Brain microvascular endothelial cell (primary cell): ENCODE measurements around the gene CNTNAP2.

Experiments
- DNase-seq: peaks from one replicate; pipeline ENCODE4 v3.0.0-alpha.2; 2020
- H3K27ac ChIP-seq: fragments of 250-450 bp; sonication (Bioruptor Pico); 2 replicates; pipeline ENCODE4 v1.5.1; 2020; ENCODE audit warnings: mild to moderate bottlenecking, moderate library complexity
- H3K27me3 ChIP-seq: fragments of 250-450 bp; sonication (Bioruptor Pico); replicated peaks from 2 replicates; pipeline ENCODE4 v1.5.1; 2020; ENCODE audit warnings: mild to moderate bottlenecking
- H3K36me3 ChIP-seq: fragments of 250-450 bp; sonication (Bioruptor Pico); replicated peaks from 2 replicates; pipeline ENCODE4 v1.5.1; 2020; ENCODE audit warnings: mild to moderate bottlenecking
- H3K4me3 ChIP-seq: 2 replicates; pipeline ENCODE4 v1.5.1; 2011; ENCODE audit warnings: low read depth, mild to moderate bottlenecking, control low read depth, low read length, moderate library complexity
- in situ Hi-C: cut with HindIII; loops from 2 replicates; pipeline ENCODE4 v1.10.0; 2017; ENCODE audit warnings: low sequenced_read_pairs, low pct_ligation_motif_present
- TF ChIP-seq, protein P1 (sequence below): IDR thresholded peaks from 2 replicates; pipeline ENCODE4 v1.5.1; 2011; ENCODE audit warnings: low read depth, mild to moderate bottlenecking, moderate library complexity, low read length, control low read depth, inconsistent platforms; ENCODE audit errors: missing control alignments

CNTNAP2 gene

DNA sequence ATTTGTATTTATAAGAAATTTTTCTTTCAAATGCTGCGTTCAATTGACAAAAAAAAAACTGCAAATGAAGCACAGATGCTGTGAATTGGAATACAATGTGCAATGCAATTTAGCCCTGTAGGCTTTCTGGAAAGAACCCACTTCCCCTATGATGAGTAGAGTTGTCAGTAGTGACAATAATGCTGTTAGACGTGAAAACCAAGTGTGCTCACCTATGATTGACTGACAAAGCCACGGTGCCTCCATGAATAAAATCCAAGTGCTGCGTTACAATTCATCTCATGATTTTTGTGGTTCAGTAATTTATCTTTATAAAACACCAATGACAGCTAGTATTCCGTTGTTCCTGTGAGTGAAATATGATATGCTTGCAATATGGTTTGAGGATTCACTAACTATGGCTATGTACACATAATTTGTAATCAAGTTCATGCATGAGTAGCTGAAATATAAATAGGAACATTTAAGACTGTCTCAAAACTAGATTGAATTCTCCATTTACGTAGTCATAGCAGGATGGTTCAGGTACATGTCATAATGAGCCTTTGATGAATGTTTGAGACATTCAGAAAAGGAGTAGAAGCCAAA, 1160.3 kb downstream of the CNTNAP2 start:
- in situ Hi-C loops: no loop called here
- Histone ChIP-seq H3K27ac (no peak overlapping the region), H3K4me3 (no peak overlapping the region), H3K36me3 (no peaks in the 10 kb centered on the region), H3K27me3 (no peaks in the 10 kb centered on the region)
- no peak for DNase-seq
- TF ChIP-seq, protein P1, sequence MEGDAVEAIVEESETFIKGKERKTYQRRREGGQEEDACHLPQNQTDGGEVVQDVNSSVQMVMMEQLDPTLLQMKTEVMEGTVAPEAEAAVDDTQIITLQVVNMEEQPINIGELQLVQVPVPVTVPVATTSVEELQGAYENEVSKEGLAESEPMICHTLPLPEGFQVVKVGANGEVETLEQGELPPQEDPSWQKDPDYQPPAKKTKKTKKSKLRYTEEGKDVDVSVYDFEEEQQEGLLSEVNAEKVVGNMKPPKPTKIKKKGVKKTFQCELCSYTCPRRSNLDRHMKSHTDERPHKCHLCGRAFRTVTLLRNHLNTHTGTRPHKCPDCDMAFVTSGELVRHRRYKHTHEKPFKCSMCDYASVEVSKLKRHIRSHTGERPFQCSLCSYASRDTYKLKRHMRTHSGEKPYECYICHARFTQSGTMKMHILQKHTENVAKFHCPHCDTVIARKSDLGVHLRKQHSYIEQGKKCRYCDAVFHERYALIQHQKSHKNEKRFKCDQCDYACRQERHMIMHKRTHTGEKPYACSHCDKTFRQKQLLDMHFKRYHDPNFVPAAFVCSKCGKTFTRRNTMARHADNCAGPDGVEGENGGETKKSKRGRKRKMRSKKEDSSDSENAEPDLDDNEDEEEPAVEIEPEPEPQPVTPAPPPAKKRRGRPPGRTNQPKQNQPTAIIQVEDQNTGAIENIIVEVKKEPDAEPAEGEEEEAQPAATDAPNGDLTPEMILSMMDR: no peak

DNA sequence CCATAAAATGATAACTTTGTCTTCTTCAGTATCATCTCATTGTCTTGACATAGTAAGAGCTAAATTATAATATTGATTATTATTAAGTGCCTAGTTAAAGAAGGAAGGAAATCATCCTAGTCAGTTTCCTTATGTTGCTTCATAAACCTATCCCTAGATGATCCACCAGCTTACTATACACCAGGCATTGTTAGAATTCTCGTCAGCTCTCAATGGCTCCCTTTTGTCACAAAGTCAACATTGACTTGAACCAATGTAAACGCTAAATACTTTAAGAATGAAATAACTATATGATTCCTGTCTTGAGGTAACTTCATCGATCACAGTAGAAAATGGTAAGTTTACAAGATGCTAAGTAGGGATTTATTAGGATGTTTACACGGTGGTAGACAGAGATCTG, 1162.9 kb downstream of the CNTNAP2 start:
- no peak overlapping the region for H3K4me3 ChIP-seq
- no peaks in the 10 kb centered on the region for H3K36me3 ChIP-seq
- H3K27me3 ChIP-seq: no peaks in the 10 kb centered on the region
- TF ChIP-seq, protein P1: no peak
- in situ Hi-C loops: no loop called here
- H3K27ac ChIP-seq: no peak overlapping the region
- no peak for DNase-seq

DNA sequence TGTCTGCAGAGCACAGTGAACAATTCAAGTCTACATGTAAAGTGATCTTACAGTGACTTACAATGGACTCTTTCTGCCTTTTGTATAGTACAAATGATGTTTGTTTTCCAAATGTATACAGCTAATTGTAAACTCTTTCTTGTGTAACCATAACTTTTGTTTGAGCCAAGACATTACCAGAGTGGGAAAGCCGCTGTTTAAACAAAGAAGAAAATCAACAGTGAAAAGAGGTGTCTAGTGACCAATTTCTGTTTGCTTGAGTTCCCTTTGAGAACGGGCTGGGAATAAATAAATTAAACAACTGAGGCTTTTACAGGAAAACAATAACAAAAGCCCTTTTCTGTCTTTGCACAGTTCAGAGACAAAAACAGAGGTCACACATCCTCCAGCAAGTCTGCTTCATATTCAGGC, 1163.4 kb downstream of the CNTNAP2 start:
- TF ChIP-seq, protein P1: no peak
- Histone ChIP-seq H3K4me3 (no peak overlapping the region), H3K27me3 (no peaks in the 10 kb centered on the region), H3K36me3 (no peaks in the 10 kb centered on the region), H3K27ac (no peak overlapping the region)
- in situ Hi-C loops: no loop called here
- DNase-seq: no peak

DNA sequence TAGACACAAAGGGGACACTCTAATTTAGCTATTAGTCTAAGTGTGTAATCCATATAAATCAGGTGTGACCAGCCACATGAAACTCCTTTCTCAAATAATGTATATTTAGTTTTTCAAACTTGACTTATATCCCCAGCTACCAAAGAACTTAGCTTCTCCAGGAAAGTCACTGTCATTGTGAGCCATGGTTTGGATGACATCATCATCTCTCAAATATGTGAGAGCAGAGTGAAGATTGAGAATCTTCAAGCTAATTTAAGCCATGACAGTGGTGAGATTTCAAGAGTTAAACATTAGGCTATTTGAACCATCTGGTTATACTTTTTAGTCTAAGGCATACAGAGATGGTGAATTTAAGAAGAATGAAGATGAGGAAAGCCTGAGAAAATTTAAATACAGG, 1165.6 kb downstream of the CNTNAP2 start:
- H3K4me3 ChIP-seq: no peak overlapping the region
- no peaks in the 10 kb centered on the region for H3K27me3 ChIP-seq
- no peak for DNase-seq
- H3K27ac ChIP-seq: no peak overlapping the region
- TF ChIP-seq, protein P1: no peak
- in situ Hi-C loops: no loop called here
- H3K36me3 ChIP-seq: no peaks in the 10 kb centered on the region

DNA sequence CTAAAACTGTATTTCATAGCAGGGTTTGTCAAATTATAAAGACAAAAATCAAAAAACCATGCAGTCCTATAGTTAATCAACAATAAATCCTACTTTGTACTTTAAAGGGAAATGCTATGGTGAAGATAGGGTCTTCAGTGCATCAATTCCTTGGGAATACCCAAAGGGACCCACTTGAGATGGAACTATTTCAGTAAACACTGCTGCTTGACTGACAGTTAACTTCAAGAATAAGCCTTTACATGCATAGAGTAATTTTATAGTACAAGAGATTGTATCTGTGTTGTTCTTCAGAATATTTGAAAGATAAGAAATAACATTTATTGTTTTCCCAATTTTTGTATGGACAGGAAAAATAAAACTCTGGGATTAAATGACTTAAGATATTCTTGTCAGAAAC, 1179.6 kb downstream of the CNTNAP2 start:
- Histone ChIP-seq H3K27me3 (no peaks in the 10 kb centered on the region), H3K27ac (no peak overlapping the region), H3K4me3 (no peak overlapping the region), H3K36me3 (no peaks in the 10 kb centered on the region)
- in situ Hi-C loops: no loop called here
- DNase-seq: no peak
- TF ChIP-seq, protein P1: no peak

DNA sequence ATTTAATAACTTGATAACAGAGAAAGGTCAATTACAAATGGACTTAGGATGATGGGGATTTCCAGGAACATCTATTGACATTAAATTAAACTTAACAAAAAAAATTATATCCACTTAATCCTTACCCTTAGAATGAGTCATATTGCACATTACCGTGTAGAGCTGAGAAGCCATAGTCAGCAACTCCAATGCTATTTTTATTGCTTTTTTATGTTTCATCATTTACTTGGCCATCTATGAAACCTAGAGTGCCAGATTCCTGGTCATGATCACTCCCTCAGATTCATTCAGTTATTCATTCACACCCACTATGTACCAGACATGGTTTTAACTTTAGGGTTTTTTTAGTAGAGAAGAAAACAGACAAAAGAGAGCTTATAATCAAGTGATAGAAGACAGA, 1180.4 kb downstream of the CNTNAP2 start:
- DNase-seq: no peak
- TF ChIP-seq, protein P1: no peak
- Histone ChIP-seq H3K36me3 (no peaks in the 10 kb centered on the region), H3K4me3 (no peak overlapping the region), H3K27ac (no peak overlapping the region), H3K27me3 (no peaks in the 10 kb centered on the region)
- in situ Hi-C loops: no loop called here
